Keratinocyte (primary cell): ENCODE results near the gene TTN.

Experiments used
- CTCF ChIP-seq, 3 experiments: IDR thresholded peaks in 1 of 3; conservative IDR thresholded peaks in 1 of 3; optimal IDR thresholded peaks in 1 of 3; 2 replicates in 2 of 3; 3 replicates in 1 of 3; pipeline versions ENCODE3 to v1.5.1; 2011; ENCODE audit warnings: low read length in 3 of 3, mild to moderate bottlenecking in 3 of 3, moderate library complexity in 2 of 3, control low read depth in 1 of 3, inconsistent platforms in 1 of 3; ENCODE audit not compliant: insufficient read depth in 2 of 3; ENCODE audit errors: extremely low read depth in 1 of 3
- EZH2 ChIP-seq: IDR thresholded peaks from one replicate; pipeline ENCODE4 v1.6.1; 2012; ENCODE audit warnings: inconsistent platforms, mild to moderate bottlenecking, low read length, moderate library complexity

GRCh38 chr2:178542161-178542560 lies 265.1 kb downstream of the TTN start:
- TF ChIP-seq CTCF (optimal IDR thresholded peaks at IDR 0.05 in 1 of 3, IDR thresholded peaks at IDR 0.05 in 1 of 3, conservative IDR thresholded peaks at IDR 0.05 in 1 of 3; ENCODE audit: extremely low read depth in 1 of 3, insufficient read depth in 2 of 3, low read length in 3 of 3) (no peak), EZH2 (no peak)
